Calu3 (cell line): ENCODE results near the gene MRPL40. TPM values are rescaled to one million over a fixed set of nuclear protein-coding genes. Genes with fewer than 3 reads are reported as not detected.

ENCODE experiments used
- BruUV-seq: library from RNA; stranded (reverse); fragments of 400-500 nt; replicated peaks from 2 replicates; lab custom pipeline; 2021; lab: Mats Ljungman, UMichigan
- CTCF ChIA-PET: fragments of 300-600 bp; sonication (Branson Sonifier 250); formaldehyde crosslinking; loops from one replicate; lab custom pipeline; 2022; ENCODE audit warnings: antibody characterized with exemption; lab: Charles Lee
- DNase-seq: peaks from one replicate; pipeline ENCODE4 v3.0.0; 2022
- H3K27ac Mint-ChIP-seq: one replicate; pipeline ENCODE4 v1.8.0; 2022; ENCODE audit warnings: mixed read lengths; ENCODE audit not compliant: unreplicated experiment
- H3K27me3 Mint-ChIP-seq: one replicate; pipeline ENCODE4 v1.8.0; 2022; ENCODE audit warnings: mixed read lengths; ENCODE audit not compliant: unreplicated experiment
- H3K36me3 Mint-ChIP-seq: one replicate; pipeline ENCODE4 v1.8.0; 2022; ENCODE audit warnings: mild to moderate bottlenecking, moderate library complexity, mixed read lengths; ENCODE audit not compliant: insufficient read depth, unreplicated experiment
- H3K4me1 Mint-ChIP-seq: one replicate; pipeline ENCODE4 v1.8.0; 2022; ENCODE audit warnings: mild to moderate bottlenecking, low read depth, mixed read lengths; ENCODE audit not compliant: unreplicated experiment
- H3K4me3 Mint-ChIP-seq: one replicate; pipeline ENCODE4 v1.8.0; 2022; ENCODE audit warnings: mild to moderate bottlenecking, low read depth, moderate library complexity, mixed read lengths; ENCODE audit not compliant: unreplicated experiment
- H3K9me3 Mint-ChIP-seq: one replicate; pipeline ENCODE4 v1.8.0; 2022; ENCODE audit warnings: low read depth, mixed read lengths; ENCODE audit not compliant: unreplicated experiment
- CTCF ChIP-seq: fragments of 200-600 bp; IDR thresholded peaks from one replicate; pipeline ENCODE4 v1.8.0; 2022; ENCODE audit warnings: antibody characterized with exemption; ENCODE audit not compliant: unreplicated experiment
- intact Hi-C: fragments of 100-400 bp; cut with micrococcal nuclease; formaldehyde crosslinking; loops from one replicate; pipeline ENCODE4 v1.10.0; 2022; ENCODE audit not compliant: unreplicated experiment
- total RNA-seq: library from RNA; stranded (reverse); gene quantifications from 2 replicates; pipeline ENCODE4 v1.2.3, GENCODE V29; 2022

The MRPL40 gene
- total RNA-seq, 1 experiment from 2014 or later = 38.6 TPM

GRCh38 chr22:19406281-19406811 lies 26.0 kb upstream of the MRPL40 start:
- no peaks in the 10 kb centered on the region for H3K9me3 Mint-ChIP-seq
- TF ChIP-seq CTCF = no peak
- H3K4me3 Mint-ChIP-seq = no peak overlapping the region
- intact Hi-C loops = no loop called here
- CTCF ChIA-PET = interaction anchor here (0.6 kb wide), 1 partner anchor 126 kb away, joined by 3 read pairs; no protein-coding TSS in a partner anchor
- H3K36me3 Mint-ChIP-seq = peaks cover 20% of the 10 kb centered on the region
- H3K4me1 Mint-ChIP-seq = no peaks in the 10 kb centered on the region
- no TSS peak for BruUV-seq
- H3K27me3 Mint-ChIP-seq = no peaks in the 10 kb centered on the region
- DNase-seq = no peak
- no peak overlapping the region for H3K27ac Mint-ChIP-seq

GRCh38 chr22:19406846-19407245 lies 25.5 kb upstream of the MRPL40 start:
- Mint-ChIP-seq H3K4me3 (no peak overlapping the region), H3K27ac (no peak overlapping the region), H3K36me3 (peaks cover 20% of the 10 kb centered on the region), H3K27me3 (no peaks in the 10 kb centered on the region), H3K9me3 (no peaks in the 10 kb centered on the region), H3K4me1 (no peaks in the 10 kb centered on the region)
- CTCF ChIA-PET = interaction anchor here (0.6 kb wide), 1 partner anchor 125 kb away, joined by 3 read pairs; no protein-coding TSS in a partner anchor
- intact Hi-C loops = no loop called here
- DNase-seq = no peak
- TF ChIP-seq CTCF = no peak
- no TSS peak for BruUV-seq

GRCh38 chr22:19407649-19408606 lies 24.4 kb upstream of the MRPL40 start:
- BruUV-seq = no TSS peak
- no peak overlapping the region for H3K27ac Mint-ChIP-seq
- no peak for TF ChIP-seq CTCF
- H3K4me3 Mint-ChIP-seq = no peak overlapping the region
- H3K36me3 Mint-ChIP-seq = peaks cover 24% of the 10 kb centered on the region
- H3K27me3 Mint-ChIP-seq = no peaks in the 10 kb centered on the region
- intact Hi-C loops = no loop called here
- DNase-seq = no peak
- H3K4me1 Mint-ChIP-seq = peaks cover 6% of the 10 kb centered on the region
- no peaks in the 10 kb centered on the region for H3K9me3 Mint-ChIP-seq
- CTCF ChIA-PET = no interaction called here

GRCh38 chr22:19410941-19411689 lies 21.2 kb upstream of the MRPL40 start:
- CTCF ChIA-PET = no interaction called here
- Mint-ChIP-seq H3K4me1 (peaks cover 17% of the 10 kb centered on the region), H3K9me3 (no peaks in the 10 kb centered on the region), H3K36me3 (peaks cover 24% of the 10 kb centered on the region), H3K27ac (no peak overlapping the region), H3K4me3 (no peak overlapping the region), H3K27me3 (no peaks in the 10 kb centered on the region)
- DNase-seq = no peak
- no TSS peak for BruUV-seq
- TF ChIP-seq CTCF = no peak
- intact Hi-C loops = no loop called here
